HepG2 (cell line): ENCODE results near the gene ANKS1A.

Experiments used
- CENPX ChIP-seq: sonication (generic); formaldehyde crosslinking; IDR thresholded peaks from 2 replicates; pipeline ENCODE4 v1.9.0; 2021; ENCODE audit warnings: mild to moderate bottlenecking, missing genetic modification reagents, moderate library complexity
- FOSL1 ChIP-seq: sonication (generic); formaldehyde crosslinking; IDR thresholded peaks from 2 replicates; pipeline ENCODE4 v1.9.0; 2021; ENCODE audit warnings: missing genetic modification reagents, borderline replicate concordance
- NONO ChIP-seq, 2 experiments: fragments of 450-650 bp in 1 of 2; sonication (generic) in 1 of 2; formaldehyde crosslinking in 1 of 2; IDR thresholded peaks in 1 of 2; conservative IDR thresholded peaks in 1 of 2; 2 replicates each; pipeline versions ENCODE4 v1.6.1 to v1.8.0; 2017 to 2022; ENCODE audit warnings: mild to moderate bottlenecking in 1 of 2, missing genetic modification reagents in 1 of 2, moderate library complexity in 1 of 2
- ZNF317 ChIP-seq: sonication (generic); formaldehyde crosslinking; IDR thresholded peaks from 2 replicates; pipeline ENCODE4 v1.5.0; 2020; ENCODE audit warnings: mild to moderate bottlenecking, missing genetic modification reagents
- ZNF44 ChIP-seq: sonication (generic); formaldehyde crosslinking; IDR thresholded peaks from 2 replicates; pipeline ENCODE4 v1.5.1; 2020; ENCODE audit warnings: mild to moderate bottlenecking, missing genetic modification reagents
- TF ChIP-seq, protein P1 (sequence below): sonication (generic); formaldehyde crosslinking; IDR thresholded peaks from 2 replicates; pipeline ENCODE4 v1.5.0; 2020; ENCODE audit warnings: mild to moderate bottlenecking, missing genetic modification reagents, moderate library complexity

DNA sequence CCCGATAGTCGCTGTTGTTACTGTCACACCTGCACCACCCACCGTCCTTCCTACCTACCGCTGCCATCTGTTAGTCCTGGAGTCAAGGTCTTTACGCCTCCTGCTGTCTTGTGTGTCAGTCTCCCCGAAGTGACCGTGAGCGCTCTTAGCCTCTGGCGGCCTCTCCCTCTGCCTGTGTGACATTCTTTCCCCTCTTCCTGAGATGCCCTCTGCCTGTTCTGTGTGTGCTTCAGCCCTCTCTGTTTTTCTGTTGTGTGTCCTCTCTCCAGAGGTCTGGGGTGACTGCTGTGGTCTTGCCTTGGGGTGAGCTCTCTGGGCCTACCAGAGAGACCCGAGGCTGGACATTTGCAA, 197.2 kb downstream of the ANKS1A start:
- TF ChIP-seq ZNF317 (CRISPR knock-in tag) (no peak), CENPX (CRISPR knock-in tag) (no peak), FOSL1 (CRISPR knock-in tag) (no peak), NONO (IDR thresholded peaks at IDR 0.05) (no peak), NONO (CRISPR knock-in tag; conservative IDR thresholded peaks at IDR 0.05) (no peak), ZNF44 (no peak)
- TF ChIP-seq, protein P1, sequence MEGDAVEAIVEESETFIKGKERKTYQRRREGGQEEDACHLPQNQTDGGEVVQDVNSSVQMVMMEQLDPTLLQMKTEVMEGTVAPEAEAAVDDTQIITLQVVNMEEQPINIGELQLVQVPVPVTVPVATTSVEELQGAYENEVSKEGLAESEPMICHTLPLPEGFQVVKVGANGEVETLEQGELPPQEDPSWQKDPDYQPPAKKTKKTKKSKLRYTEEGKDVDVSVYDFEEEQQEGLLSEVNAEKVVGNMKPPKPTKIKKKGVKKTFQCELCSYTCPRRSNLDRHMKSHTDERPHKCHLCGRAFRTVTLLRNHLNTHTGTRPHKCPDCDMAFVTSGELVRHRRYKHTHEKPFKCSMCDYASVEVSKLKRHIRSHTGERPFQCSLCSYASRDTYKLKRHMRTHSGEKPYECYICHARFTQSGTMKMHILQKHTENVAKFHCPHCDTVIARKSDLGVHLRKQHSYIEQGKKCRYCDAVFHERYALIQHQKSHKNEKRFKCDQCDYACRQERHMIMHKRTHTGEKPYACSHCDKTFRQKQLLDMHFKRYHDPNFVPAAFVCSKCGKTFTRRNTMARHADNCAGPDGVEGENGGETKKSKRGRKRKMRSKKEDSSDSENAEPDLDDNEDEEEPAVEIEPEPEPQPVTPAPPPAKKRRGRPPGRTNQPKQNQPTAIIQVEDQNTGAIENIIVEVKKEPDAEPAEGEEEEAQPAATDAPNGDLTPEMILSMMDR, result no peak
